HG03280 (cell line): ENCODE results near the gene OR8D1.
"Not testable (repeated sequence)": the region's sequence is repeated elsewhere in the genome, so short reads cannot be mapped to it uniquely, and the experiment has no call there.

Experiments
- ATAC-seq: cut with Tn5 transposase; IDR thresholded peaks from one replicate; pipeline ENCODE4 v1.9.1; 2021; ENCODE audit warnings: mild to moderate bottlenecking, moderate library complexity; ENCODE audit not compliant: unreplicated experiment

The OR8D1 gene

DNA sequence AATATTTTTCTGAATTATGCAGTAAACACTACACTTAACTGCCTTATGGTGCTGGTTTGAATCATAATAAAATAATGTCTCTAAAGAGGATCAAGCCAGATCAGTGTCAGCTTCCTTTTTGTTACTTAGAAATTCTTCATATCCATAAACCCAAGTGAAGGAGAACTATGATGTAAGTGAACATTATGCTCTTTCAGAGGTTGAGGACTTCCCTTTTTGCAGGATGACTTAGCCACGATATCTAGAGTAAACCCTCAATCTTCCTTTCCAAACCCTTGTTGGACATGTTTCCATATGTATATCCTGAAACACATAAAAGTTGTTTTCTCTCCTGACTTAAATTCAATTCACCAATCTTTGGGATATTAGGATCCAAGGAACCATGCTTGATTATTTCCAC, 19.1 kb downstream of the OR8D1 start:
- ATAC-seq = no peak

DNA sequence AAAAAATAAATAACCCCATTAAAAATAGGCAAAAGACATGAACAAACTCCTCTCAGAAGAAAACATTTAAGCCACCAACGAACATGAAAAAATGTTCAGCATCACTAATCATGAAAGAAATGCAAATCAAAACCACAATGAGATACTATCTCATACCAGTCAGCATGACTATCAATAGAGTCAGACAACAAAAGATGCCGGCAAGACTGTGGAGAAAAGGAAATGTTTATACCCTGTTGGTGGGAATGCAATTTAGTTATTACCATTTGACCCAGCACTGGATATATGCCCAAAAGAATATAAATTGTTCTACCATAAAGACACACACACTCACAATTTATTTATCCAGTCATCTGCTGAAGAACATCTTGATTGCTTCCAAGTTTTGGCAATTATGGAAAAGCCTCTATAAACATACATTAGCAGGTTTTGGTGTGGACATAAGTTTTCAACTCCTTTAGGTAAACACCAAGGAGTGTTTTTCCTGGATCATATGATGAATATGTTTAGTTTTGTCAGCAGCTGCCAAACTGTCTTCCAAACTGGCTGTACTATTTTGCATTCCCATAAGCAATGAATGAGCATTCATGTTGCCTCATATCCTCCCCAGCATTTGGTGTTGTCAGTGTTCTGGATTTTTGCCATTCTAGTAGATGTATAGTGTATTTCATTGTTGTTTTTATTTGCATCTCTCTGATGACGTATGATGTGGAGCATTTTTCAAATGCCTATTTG, 28.0 kb downstream of the OR8D1 start:
- no peak for ATAC-seq

DNA sequence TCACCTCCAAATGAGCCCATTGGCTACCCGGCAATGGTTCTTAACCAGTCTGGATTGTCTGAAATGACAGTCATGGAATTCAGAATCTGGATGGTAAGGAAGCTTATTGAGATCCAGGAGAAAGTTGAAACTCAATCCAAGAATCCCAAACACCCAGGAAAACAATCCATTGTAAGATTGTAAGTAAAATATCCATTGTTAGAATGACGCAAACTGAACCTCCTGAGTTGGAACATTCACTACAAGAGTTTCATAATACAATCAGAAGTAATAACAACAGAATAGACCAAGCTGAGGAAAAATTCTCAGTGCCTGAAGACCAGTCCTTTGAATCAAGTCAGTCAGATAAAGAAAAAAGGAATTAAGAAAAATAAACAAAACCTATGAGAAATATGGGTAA, 35.5 kb downstream of the OR8D1 start:
- ATAC-seq = no peak

DNA sequence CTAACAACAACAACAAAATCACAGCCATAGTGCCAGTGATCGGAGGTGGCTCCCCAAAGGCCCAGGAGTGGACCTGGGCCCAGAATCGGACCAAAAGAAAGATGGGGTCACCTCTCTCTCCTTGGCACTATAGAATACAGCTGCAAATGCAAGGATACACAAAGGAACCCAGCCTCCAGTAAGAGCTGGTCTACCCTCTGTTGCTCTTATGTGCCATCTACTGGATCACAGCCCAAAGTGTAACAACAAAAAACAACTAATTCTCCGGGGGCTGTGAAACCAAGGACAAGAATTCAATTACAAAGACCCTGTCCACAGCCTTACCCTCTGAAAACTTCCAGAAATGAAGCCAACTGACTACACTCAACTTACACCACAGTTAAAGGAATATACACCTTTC, 35.9 kb downstream of the OR8D1 start:
- ATAC-seq = no peak

DNA sequence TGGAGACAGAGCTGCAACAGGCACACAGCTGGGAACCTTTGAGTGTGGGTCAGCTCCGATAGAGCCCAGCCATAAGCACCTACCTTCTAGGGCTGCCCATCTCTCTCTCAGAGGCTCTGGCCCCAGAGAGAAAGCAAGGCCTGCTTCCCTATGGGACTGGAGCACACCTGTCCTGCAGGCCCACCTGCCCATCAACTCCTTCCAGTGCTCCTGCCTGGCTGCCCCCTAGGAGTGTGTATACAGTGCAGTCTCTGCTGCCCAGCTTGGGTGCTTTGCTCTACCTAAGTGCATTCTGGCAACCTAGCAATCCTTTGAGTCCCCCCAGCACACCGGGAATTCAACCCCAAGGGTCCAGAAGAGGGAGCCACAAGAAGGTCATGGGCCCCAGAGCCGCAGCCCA, 36.5 kb downstream of the OR8D1 start:
- ATAC-seq = no peak

DNA sequence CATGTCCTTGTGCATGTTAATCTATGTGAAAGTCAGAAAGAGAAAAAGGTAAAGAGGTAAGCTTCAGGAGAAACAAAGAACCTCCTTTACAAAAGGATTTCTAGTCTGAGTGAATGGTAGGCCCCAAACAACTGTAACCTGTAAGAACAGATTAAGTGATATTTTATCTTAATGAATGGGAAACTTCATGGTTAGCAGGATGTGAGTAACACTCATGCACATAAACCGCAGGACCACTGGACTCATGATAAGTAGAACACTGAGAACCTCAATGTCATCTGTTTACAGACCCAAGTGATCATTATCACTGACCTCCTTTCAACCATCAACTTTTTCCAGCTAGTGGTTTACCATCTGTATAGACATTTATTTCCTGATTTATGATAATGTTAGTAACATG, 37.7 kb downstream of the OR8D1 start:
- ATAC-seq = no peak

DNA sequence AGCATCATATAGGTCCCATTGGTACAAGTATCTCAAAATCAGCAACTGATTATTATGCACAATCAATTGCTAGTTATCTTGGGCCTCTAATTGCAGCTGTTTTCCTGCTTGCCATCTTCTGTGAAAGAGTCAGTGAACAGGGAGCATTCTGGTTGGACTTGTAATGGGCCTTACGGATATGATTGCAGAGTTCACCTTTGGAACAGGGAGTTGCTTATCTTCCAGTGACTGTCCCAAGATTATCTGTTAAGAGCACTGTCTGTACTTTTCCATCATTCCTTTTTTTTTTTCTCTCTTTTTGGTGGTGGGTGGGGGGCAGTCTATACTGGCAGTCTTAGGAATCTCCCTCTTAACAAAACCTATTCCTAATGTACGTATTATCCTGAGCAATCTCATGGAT, 39.7 kb downstream of the OR8D1 start:
- ATAC-seq = no peak

DNA sequence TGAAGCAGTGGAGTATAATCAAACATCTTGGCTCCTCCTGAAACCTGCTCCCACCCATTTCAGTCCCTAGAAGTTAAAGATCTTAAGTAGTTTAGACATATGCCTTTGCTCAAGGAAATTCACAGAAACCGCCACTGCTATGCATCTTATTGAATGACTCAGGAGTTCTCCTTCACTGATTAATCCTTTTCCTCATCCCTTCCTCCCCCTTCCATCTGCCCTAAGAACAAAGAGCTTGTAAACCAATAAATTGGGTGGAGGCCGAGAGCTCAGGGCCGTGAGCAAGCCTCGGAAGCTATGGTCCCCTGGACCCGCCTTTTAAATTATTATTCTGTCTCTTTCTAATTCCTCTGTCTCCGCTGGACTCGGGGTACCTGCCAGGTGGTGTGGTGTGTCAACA, 42.9 kb downstream of the OR8D1 start:
- not testable (repeated sequence) for ATAC-seq

DNA sequence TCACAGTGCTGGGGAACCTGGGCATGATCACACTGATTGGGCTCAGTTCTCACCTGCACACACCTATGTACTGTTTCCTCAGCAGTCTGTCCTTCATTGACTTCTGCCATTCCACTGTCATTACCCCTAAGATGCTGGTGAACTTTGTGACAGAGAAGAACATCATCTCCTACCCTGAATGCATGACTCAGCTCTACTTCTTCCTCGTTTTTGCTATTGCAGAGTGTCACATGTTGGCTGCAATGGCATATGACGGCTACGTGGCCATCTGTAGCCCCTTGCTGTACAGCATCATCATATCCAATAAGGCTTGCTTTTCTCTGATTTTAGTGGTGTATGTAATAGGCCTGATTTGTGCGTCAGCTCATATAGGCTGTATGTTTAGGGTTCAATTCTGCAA, 48.7 kb downstream of the OR8D1 start:
- not testable (repeated sequence) for ATAC-seq

DNA sequence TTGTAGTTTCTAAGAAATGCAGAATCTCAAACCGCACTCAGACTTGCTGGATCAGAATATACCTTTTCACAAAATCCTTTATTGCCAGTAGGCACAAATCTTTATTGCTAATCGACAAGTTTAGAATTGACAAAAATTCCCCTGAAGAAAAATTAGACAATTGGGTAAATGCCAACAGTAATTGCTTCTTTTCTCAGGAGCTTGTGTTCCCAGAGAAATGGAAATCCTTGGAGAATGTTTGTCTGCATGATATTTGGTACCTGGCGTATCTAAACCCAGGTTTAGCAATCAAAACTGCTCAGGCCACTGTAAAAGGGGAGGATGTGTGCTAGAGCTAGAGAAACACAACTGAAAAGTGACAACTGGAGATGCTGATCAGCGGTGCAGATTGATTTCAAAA, 57.7 kb downstream of the OR8D1 start, which contains the start of gene OR8G5:
OR8G5 (plus strand) TSS at position 301 of the 400 bp plus-strand sequence. CDS start 8,556 bp downstream, outside the sequence.
- no peak for ATAC-seq
